ENCODE results near the gene NR1D1. TPM values are rescaled to one million over a fixed set of nuclear protein-coding genes. Genes with fewer than 3 reads are reported as not detected.

NR1D1 gene
- total RNA-seq, 1 donor from 2014 or later, result 2.6 TPM

- DNase-seq (ENCODE audit: low spot score in 2 of 2, unreplicated experiment in 2 of 2), result no peak
- no peaks in the 10 kb centered on the region for H3K27me3 Mint-ChIP-seq (ENCODE audit: low read depth)
- H3K27ac Mint-ChIP-seq, result no peak overlapping the region
- H3K4me1 Mint-ChIP-seq, result peaks cover 31% of the 10 kb centered on the region
- H3K36me3 Mint-ChIP-seq, result peaks cover 14% of the 10 kb centered on the region
- H3K9me3 Mint-ChIP-seq, result no peaks in the 10 kb centered on the region
- H3K4me3 Mint-ChIP-seq, result no peak overlapping the region
- TF ChIP-seq CTCF (IDR thresholded peaks at IDR 0.05; ENCODE audit: unreplicated experiment), result no peak
Observed at GRCh38 chr17:40095944-40096791, 4.2 kb downstream of the NR1D1 start.

- TF ChIP-seq CTCF (IDR thresholded peaks at IDR 0.05; ENCODE audit: unreplicated experiment), result no peak
- peaks cover 14% of the 10 kb centered on the region for H3K36me3 Mint-ChIP-seq
- H3K4me1 Mint-ChIP-seq, result peaks cover 25% of the 10 kb centered on the region
- DNase-seq (ENCODE audit: low spot score in 2 of 2, unreplicated experiment in 2 of 2), result no peak
- H3K27ac Mint-ChIP-seq, result no peak overlapping the region
- H3K4me3 Mint-ChIP-seq, result no peak overlapping the region
- H3K9me3 Mint-ChIP-seq, result no peaks in the 10 kb centered on the region
- H3K27me3 Mint-ChIP-seq (ENCODE audit: low read depth), result no peaks in the 10 kb centered on the region
Observed at GRCh38 chr17:40095351-40095943, 4.9 kb downstream of the NR1D1 start.

- H3K4me1 Mint-ChIP-seq, result peaks cover 24% of the 10 kb centered on the region
- no peaks in the 10 kb centered on the region for H3K9me3 Mint-ChIP-seq
- no peaks in the 10 kb centered on the region for H3K27me3 Mint-ChIP-seq (ENCODE audit: low read depth)
- no peak overlapping the region for H3K4me3 Mint-ChIP-seq
- DNase-seq (ENCODE audit: low spot score in 2 of 2, unreplicated experiment in 2 of 2), result no peak
- peaks cover 14% of the 10 kb centered on the region for H3K36me3 Mint-ChIP-seq
- TF ChIP-seq CTCF (IDR thresholded peaks at IDR 0.05; ENCODE audit: unreplicated experiment), result no peak
- H3K27ac Mint-ChIP-seq, result no peak overlapping the region
Observed at GRCh38 chr17:40094874-40095273, 5.5 kb downstream of the NR1D1 start.

DNA sequence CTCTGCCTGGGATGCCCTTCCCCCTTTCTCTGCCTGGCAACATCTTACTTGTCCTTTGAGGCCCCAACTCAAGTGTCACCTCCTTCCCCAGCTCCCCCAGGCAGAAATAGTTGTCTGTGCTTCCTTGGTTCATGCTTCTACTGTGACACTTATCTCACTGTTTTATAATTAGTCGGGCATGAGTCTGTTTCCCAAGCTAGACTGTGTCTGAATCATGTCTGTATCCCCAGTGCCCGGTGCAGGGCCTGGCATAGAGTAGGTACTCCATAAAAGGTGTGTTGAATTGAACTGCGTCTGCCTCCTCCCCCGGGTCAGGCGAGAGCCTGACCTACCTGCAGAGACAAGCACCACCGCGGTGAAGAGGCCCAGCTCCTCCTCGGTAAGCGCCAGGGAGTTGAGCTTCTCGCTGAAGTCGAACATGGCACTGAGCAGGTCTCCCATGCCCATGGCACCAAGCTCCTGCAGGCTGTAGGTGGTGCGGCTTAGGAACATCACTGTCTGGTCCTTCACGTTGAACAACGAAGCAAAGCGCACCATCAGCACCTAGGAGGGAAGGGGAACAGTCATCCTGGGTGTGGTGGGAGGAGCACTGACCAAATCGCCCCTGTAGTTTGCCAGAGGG is 6.7 kb downstream of the NR1D1 start:
- Mint-ChIP-seq H3K9me3 (no peaks in the 10 kb centered on the region), H3K27ac (peak overlapping the region; percentile 58), H3K4me1 (peaks cover 25% of the 10 kb centered on the region), H3K36me3 (peaks cover 19% of the 10 kb centered on the region), H3K4me3 (no peak overlapping the region), H3K27me3 (ENCODE audit: low read depth) (no peaks in the 10 kb centered on the region)
- no peak for DNase-seq (ENCODE audit: low spot score in 2 of 2, unreplicated experiment in 2 of 2)
- no peak for TF ChIP-seq CTCF (IDR thresholded peaks at IDR 0.05; ENCODE audit: unreplicated experiment)

GRCh38 chr17:40093005-40093579 is 7.3 kb downstream of the NR1D1 start:
- Mint-ChIP-seq H3K36me3 (peaks cover 21% of the 10 kb centered on the region), H3K4me1 (peaks cover 21% of the 10 kb centered on the region), H3K4me3 (no peak overlapping the region), H3K9me3 (no peaks in the 10 kb centered on the region), H3K27me3 (ENCODE audit: low read depth) (no peaks in the 10 kb centered on the region), H3K27ac (no peak overlapping the region)
- no peak for DNase-seq (ENCODE audit: low spot score in 2 of 2, unreplicated experiment in 2 of 2)
- no peak for TF ChIP-seq CTCF (IDR thresholded peaks at IDR 0.05; ENCODE audit: unreplicated experiment)

Measured in mesothelial cell of epicardium (in vitro differentiated cells).